Thyroid gland (tissue), 4 donors: ENCODE measurements around the gene VCX2.

Experiments
- CTCF ChIP-seq, 6 experiments: fragments of 200-600 bp in 3 of 6; fragments of 450-650 bp in 3 of 6; sonication (generic) in 3 of 6; IDR thresholded peaks; one replicate each; pipeline ENCODE4 v1.5.1; 2016 to 2019; ENCODE audit warnings: antibody characterized with exemption in 6 of 6, mild to moderate bottlenecking in 2 of 6, inconsistent platforms in 1 of 6, moderate library complexity in 1 of 6
- POLR2A ChIP-seq, 2 donors: fragments of 450-650 bp; IDR thresholded peaks; one replicate each; pipeline ENCODE4 v1.6.1; 2017; ENCODE audit warnings: antibody characterized with exemption in 2 of 2, mild to moderate bottlenecking in 2 of 2, moderate library complexity in 1 of 2

DNA sequence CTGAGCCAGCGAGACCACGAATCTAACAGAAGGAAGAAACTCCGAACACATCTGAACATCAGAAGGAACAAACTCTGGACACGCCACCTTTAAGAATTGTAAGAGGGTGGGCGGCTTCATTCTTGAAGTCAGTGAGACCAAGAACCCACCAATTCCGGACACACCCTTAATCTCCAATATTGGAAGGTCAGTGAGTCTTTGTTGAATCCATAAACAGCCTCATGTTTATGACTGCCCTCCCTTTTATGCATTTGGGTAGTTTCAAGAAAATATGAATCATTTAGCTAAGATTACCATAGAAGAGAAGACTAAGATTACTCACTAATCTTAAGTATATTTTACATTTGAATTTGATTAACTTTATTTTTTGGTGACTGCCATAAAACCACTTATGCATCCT, 48.5 kb downstream of the VCX2 start:
- TF ChIP-seq CTCF (IDR thresholded peaks at IDR 0.05): no peak
- no peak for TF ChIP-seq POLR2A (IDR thresholded peaks at IDR 0.05)
